HG02973 (cell line): ENCODE data around the gene PRDM13.
A peak's percentile ranks its signal among the peaks of the same experiment; 100 is the strongest.

Experiments used
- ATAC-seq: cut with Tn5 transposase; IDR thresholded peaks from one replicate; pipeline ENCODE4 v1.9.1; 2021; ENCODE audit warnings: moderate library complexity; ENCODE audit not compliant: unreplicated experiment

Gene PRDM13

GRCh38 chr6:99603421-99604165 lies 3.0 kb upstream of the PRDM13 start:
- no peak for ATAC-seq

- ATAC-seq = no peak
Observed at GRCh38 chr6:99604166-99605073, 2.2 kb upstream of the PRDM13 start.

GRCh38 chr6:99605074-99605734 lies 1.4 kb upstream of the PRDM13 start:
- ATAC-seq = no peak

GRCh38 chr6:99605911-99606655 lies 550 bp upstream of the PRDM13 start:
- no peak for ATAC-seq

GRCh38 chr6:99607416-99608036 lies 893 bp downstream of the PRDM13 start:
- ATAC-seq = no peak

GRCh38 chr6:99608059-99608885 lies 1.6 kb downstream of the PRDM13 start:
- ATAC-seq = no peak

GRCh38 chr6:99608886-99609482 lies 2.4 kb downstream of the PRDM13 start:
- no peak for ATAC-seq

GRCh38 chr6:99609905-99610489 lies 3.4 kb downstream of the PRDM13 start:
- ATAC-seq = no peak

GRCh38 chr6:99611148-99611547 lies 4.5 kb downstream of the PRDM13 start:
- ATAC-seq = peak; percentile 68

- ATAC-seq = no peak
Observed at GRCh38 chr6:99612551-99613408, 6.1 kb downstream of the PRDM13 start.

GRCh38 chr6:99613409-99613704 lies 6.7 kb downstream of the PRDM13 start:
- peak; percentile 56 for ATAC-seq

- peak; percentile 53 for ATAC-seq
Observed at GRCh38 chr6:99613705-99614429, 7.2 kb downstream of the PRDM13 start.

- no peak for ATAC-seq
Observed at GRCh38 chr6:99614430-99615186, 8.0 kb downstream of the PRDM13 start.

- ATAC-seq = no peak
Observed at GRCh38 chr6:99617131-99617530, 10.5 kb downstream of the PRDM13 start.

GRCh38 chr6:99618649-99619408 lies 12.2 kb downstream of the PRDM13 start:
- no peak for ATAC-seq

- ATAC-seq = no peak
Observed at GRCh38 chr6:99619409-99619762, 12.8 kb downstream of the PRDM13 start.
